Measurements from ENCODE around the gene VSTM2B. TPM values are rescaled to one million over a fixed set of nuclear protein-coding genes. Genes with fewer than 3 reads are reported as not detected.
A peak's percentile ranks its signal among the peaks of the same experiment; 100 is the strongest.

Gene VSTM2B
- total RNA-seq, 1 donor from 2014 or later, result not detected

DNA sequence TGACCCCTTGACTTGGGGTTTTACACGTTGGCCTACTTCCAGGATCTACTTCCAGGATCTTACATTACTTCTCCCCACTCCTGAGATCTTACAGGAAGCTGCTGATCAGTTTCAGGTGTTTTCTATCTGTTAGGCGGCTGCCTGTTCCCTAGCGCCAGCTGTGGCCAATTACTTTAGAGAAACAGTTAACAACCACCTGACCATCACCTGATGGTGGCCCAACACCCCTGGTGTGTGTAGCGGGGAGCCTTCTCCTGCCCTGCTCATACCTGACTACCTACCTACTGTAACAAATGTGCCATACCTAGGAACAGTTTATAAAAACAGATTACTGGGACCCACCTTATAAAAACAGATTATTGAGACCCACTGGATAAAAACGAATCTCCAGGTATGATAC is 77.5 kb downstream of the VSTM2B start:
- no peak overlapping the region for H3K9ac ChIP-seq (ENCODE audit: low read depth in 1 of 3, low read length in 3 of 3)
- H3K9me3 ChIP-seq (ENCODE audit: control insufficient read depth in 3 of 3, low read length in 3 of 3), result no peaks in the 10 kb centered on the region
- peaks cover 0 to 4% (median 3%) of the 10 kb centered on the region in 3 donors for H3K27me3 ChIP-seq (ENCODE audit: control insufficient read depth in 3 of 3, insufficient read depth in 3 of 3, low read length in 3 of 3)
- no peak overlapping the region for H3K27ac ChIP-seq (ENCODE audit: low read depth, low read length)
- H3K36me3 ChIP-seq (ENCODE audit: control insufficient read depth in 3 of 3, insufficient read depth in 3 of 3, low read length in 3 of 3), result no peaks in the 10 kb centered on the region
- H3K4me1 ChIP-seq (ENCODE audit: control insufficient read depth in 3 of 3, insufficient read depth in 3 of 3, low read length in 3 of 3), result peaks cover 14 to 20% (median 19%) of the 10 kb centered on the region in 3 donors
- H3K4me3 ChIP-seq (ENCODE audit: low read length in 3 of 3), result no peak overlapping the region

DNA sequence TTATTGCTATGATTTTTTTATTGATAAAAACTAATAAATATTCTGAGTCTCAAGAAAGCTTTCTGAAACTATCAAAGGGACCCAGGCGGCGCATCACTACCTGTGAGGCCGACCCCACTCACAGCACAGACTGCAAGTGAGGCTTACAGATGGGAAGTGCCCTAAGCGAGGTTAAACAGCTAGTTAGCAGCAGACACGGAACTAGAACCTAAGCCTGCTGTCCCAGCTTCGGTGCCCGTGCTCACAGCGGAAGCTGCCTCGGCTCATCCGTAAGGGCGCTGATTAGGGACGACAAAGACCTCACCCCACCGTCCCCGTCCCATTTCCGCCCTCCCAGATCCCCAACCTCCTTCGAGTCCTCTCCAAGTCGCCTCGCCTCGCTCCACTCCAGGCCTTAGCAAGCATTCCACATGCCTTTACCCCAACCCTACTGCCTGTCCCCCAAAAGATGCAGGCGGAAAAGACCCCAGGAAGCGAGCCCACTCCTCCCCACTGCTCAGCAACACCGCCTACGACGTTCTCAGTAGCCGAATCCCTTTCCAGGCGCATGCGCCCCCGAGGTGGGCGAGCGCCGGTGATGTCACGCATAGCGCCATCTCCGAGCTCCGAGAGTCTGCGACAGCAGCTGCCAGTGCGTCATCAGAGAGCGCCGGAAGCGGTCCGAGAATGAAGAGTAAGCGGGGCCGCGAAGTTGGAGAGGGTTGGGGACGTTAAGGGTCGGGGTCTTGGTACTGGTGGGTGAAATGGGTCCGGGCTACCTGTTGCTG is 80.0 kb downstream of the VSTM2B start, which contains the start of gene POP4:
Gene POP4 (plus strand): TSS at position 631 of the 767 bp plus-strand sequence. CDS start 36 bp downstream, at position 667.
- Histone ChIP-seq H3K36me3 (ENCODE audit: control insufficient read depth in 3 of 3, insufficient read depth in 3 of 3, low read length in 3 of 3) (peaks cover 13 to 16% (median 14%) of the 10 kb centered on the region in 3 donors), H3K4me3 (ENCODE audit: low read length in 3 of 3) (peak within 1 kb of the TSS; percentile 90 to 100 (median 100)), H3K9ac (ENCODE audit: low read depth in 1 of 3, low read length in 3 of 3) (peak within 1 kb of the TSS; percentile 93 to 100 (median 100))

DNA sequence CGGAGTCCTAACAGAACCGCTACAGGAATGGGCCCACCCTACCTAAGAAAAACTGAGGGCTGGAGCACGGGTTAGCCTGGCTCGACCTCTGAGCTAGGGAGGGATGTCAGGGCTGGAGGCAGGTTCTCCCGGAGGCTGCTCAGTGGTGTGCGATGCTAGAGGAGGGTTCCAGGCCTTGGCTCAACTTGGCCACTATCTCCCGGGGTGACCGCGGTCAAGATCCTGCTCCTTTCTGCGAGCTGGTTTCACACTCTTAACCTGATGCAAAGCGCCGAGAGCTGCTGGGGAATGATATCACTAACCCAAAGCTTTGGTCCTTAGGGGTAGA is 80.6 kb downstream of the VSTM2B start:
- peaks cover 18 to 19% (median 19%) of the 10 kb centered on the region in 3 donors for H3K36me3 ChIP-seq (ENCODE audit: control insufficient read depth in 3 of 3, insufficient read depth in 3 of 3, low read length in 3 of 3)

More for the DNA sequence above, 80.0 kb downstream of the VSTM2B start, which contains the start of gene POP4:
- Histone ChIP-seq H3K27me3 (ENCODE audit: control insufficient read depth in 3 of 3, insufficient read depth in 3 of 3, low read length in 3 of 3) (no peaks in the 10 kb centered on the region), H3K9me3 (ENCODE audit: control insufficient read depth in 3 of 3, low read length in 3 of 3) (no peaks in the 10 kb centered on the region), H3K27ac (ENCODE audit: low read depth, low read length) (peak within 1 kb of the TSS; percentile 89), H3K4me1 (ENCODE audit: control insufficient read depth in 3 of 3, insufficient read depth in 3 of 3, low read length in 3 of 3) (peaks cover 20 to 26% (median 24%) of the 10 kb centered on the region in 3 donors)

DNA sequence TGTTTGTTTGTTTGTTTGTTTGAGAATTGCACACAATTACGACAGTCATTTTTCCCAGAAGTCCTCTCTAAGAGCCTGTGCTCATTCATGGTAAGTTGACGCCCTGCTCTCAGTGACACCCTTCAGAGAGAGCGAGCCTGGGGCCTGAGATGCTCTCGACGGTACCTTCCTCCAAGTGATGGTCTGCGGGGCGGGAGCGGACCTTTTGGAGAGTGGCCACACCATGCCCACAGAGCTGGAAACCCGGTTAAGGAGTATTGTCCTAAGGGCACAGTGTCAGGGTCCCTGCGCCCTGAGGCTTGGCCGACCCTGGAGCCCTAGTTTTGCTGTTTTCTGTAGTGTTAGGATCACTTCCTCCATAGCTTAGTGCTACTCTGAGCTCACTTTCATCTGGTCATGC is 83.8 kb downstream of the VSTM2B start:
- Histone ChIP-seq H3K27me3 (ENCODE audit: control insufficient read depth in 3 of 3, insufficient read depth in 3 of 3, low read length in 3 of 3) (no peaks in the 10 kb centered on the region), H3K36me3 (ENCODE audit: control insufficient read depth in 3 of 3, insufficient read depth in 3 of 3, low read length in 3 of 3) (peaks cover 47 to 49% (median 48%) of the 10 kb centered on the region in 3 donors), H3K27ac (ENCODE audit: low read depth, low read length) (no peak overlapping the region), H3K9ac (ENCODE audit: low read depth in 1 of 3, low read length in 3 of 3) (peak overlapping the region in 1 of 3 donors; percentile 70), H3K4me1 (ENCODE audit: control insufficient read depth in 3 of 3, insufficient read depth in 3 of 3, low read length in 3 of 3) (peaks cover 22 to 26% (median 25%) of the 10 kb centered on the region in 3 donors), H3K9me3 (ENCODE audit: control insufficient read depth in 3 of 3, low read length in 3 of 3) (no peaks in the 10 kb centered on the region), H3K4me3 (ENCODE audit: low read length in 3 of 3) (no peak overlapping the region)

More for the DNA sequence above, 80.6 kb downstream of the VSTM2B start:
- peaks cover 22 to 26% (median 25%) of the 10 kb centered on the region in 3 donors for H3K4me1 ChIP-seq (ENCODE audit: control insufficient read depth in 3 of 3, insufficient read depth in 3 of 3, low read length in 3 of 3)
- no peaks in the 10 kb centered on the region for H3K9me3 ChIP-seq (ENCODE audit: control insufficient read depth in 3 of 3, low read length in 3 of 3)
- H3K27me3 ChIP-seq (ENCODE audit: control insufficient read depth in 3 of 3, insufficient read depth in 3 of 3, low read length in 3 of 3), result no peaks in the 10 kb centered on the region
- H3K9ac ChIP-seq (ENCODE audit: low read depth in 1 of 3, low read length in 3 of 3), result peak overlapping the region; percentile 93 to 100 (median 100)
- H3K27ac ChIP-seq (ENCODE audit: low read depth, low read length), result peak overlapping the region; percentile 89
- H3K4me3 ChIP-seq (ENCODE audit: low read length in 3 of 3), result peak overlapping the region; percentile 90 to 100 (median 100)

DNA sequence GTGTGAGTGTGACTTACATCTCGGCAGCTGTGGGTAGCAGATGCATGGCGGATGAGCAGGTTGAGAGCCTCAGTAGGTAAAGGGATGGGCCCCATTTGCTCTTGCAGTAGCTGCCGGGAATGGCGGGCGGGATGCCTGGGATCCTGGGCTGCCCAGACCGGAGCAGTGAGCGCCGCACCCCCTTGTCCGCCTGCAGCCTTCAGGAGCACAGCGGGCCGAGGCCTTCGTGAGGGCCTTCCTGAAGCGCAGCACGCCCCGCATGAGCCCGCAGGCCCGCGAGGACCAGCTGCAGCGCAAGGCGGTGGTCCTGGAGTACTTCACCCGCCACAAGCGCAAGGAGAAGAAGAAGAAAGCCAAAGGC is 84.4 kb downstream of the VSTM2B start:
- peak overlapping the region; percentile 3 for H3K27ac ChIP-seq (ENCODE audit: low read depth, low read length)
- peak overlapping the region in 1 of 3 donors; percentile 11 for H3K4me3 ChIP-seq (ENCODE audit: low read length in 3 of 3)
- H3K9ac ChIP-seq (ENCODE audit: low read depth in 1 of 3, low read length in 3 of 3), result peak overlapping the region; percentile 23 to 70 (median 54)
- peaks cover 50 to 52% (median 51%) of the 10 kb centered on the region in 3 donors for H3K36me3 ChIP-seq (ENCODE audit: control insufficient read depth in 3 of 3, insufficient read depth in 3 of 3, low read length in 3 of 3)
- H3K27me3 ChIP-seq (ENCODE audit: control insufficient read depth in 3 of 3, insufficient read depth in 3 of 3, low read length in 3 of 3), result no peaks in the 10 kb centered on the region
- no peaks in the 10 kb centered on the region for H3K9me3 ChIP-seq (ENCODE audit: control insufficient read depth in 3 of 3, low read length in 3 of 3)
- peaks cover 17 to 24% (median 23%) of the 10 kb centered on the region in 3 donors for H3K4me1 ChIP-seq (ENCODE audit: control insufficient read depth in 3 of 3, insufficient read depth in 3 of 3, low read length in 3 of 3)

DNA sequence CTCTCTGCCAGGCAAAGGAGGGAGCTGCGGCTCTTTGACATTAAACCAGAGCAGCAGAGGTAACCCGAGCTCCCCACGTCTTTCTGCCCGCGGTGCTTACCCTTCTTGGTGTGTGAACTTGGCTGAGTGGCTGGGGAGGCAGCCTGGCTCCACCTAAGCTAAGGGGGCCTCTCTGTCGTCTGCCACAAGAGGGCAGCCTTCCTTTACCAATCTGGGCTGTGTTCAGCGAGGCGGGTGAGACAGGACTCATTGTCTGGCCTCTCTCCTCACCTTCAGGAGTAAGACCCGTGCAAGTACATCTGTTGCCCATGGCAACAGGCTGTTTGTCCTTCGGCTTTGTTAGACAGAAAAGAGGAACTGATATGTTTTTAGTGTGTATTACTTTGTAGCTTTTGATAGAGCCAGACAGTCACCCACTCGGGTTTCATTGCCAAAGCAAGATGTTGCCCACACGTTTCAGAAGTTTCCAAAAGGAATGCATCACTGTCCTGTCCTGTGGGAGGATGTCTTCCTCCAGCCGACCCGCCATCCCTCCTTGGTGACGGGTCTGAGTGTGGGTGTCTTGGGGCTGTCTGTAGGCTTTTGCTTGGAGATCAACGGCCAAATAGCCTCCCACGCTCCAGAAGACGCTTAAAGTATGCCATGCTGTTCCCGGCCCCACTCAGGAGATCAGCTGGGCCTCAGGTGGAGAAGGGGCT is 84.9 kb downstream of the VSTM2B start:
- H3K9me3 ChIP-seq (ENCODE audit: control insufficient read depth in 3 of 3, low read length in 3 of 3), result no peaks in the 10 kb centered on the region
- peak overlapping the region; percentile 3 for H3K27ac ChIP-seq (ENCODE audit: low read depth, low read length)
- peak overlapping the region; percentile 23 to 70 (median 54) for H3K9ac ChIP-seq (ENCODE audit: low read depth in 1 of 3, low read length in 3 of 3)
- peaks cover 12 to 19% (median 19%) of the 10 kb centered on the region in 3 donors for H3K4me1 ChIP-seq (ENCODE audit: control insufficient read depth in 3 of 3, insufficient read depth in 3 of 3, low read length in 3 of 3)
- peak overlapping the region in 1 of 3 donors; percentile 11 for H3K4me3 ChIP-seq (ENCODE audit: low read length in 3 of 3)
- peaks cover 54 to 56% (median 55%) of the 10 kb centered on the region in 3 donors for H3K36me3 ChIP-seq (ENCODE audit: control insufficient read depth in 3 of 3, insufficient read depth in 3 of 3, low read length in 3 of 3)
- H3K27me3 ChIP-seq (ENCODE audit: control insufficient read depth in 3 of 3, insufficient read depth in 3 of 3, low read length in 3 of 3), result no peaks in the 10 kb centered on the region

DNA sequence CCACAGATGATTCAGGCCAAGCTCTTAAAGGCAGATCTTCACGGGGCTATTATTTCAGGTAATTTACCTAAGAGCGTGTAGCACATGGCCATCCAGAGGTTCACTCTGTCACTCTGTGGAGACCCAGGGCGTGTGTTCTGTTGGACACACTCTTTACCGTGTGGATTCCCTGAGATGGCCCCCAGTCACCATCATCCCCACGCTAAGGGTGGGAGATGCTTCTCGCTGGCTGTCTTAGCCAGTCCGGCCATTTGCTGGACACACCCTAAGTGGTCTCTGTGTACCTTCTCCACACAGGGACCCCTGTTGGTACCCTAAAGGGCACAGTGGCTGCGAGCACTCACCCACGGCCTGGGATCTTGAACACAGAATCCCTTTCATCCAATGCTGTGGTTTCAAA is 86.3 kb downstream of the VSTM2B start:
- Histone ChIP-seq H3K4me3 (ENCODE audit: low read length in 3 of 3) (no peak overlapping the region), H3K9ac (ENCODE audit: low read depth in 1 of 3, low read length in 3 of 3) (no peak overlapping the region), H3K36me3 (ENCODE audit: control insufficient read depth in 3 of 3, insufficient read depth in 3 of 3, low read length in 3 of 3) (peaks cover 65 to 69% (median 67%) of the 10 kb centered on the region in 3 donors), H3K27ac (ENCODE audit: low read depth, low read length) (no peak overlapping the region), H3K27me3 (ENCODE audit: control insufficient read depth in 3 of 3, insufficient read depth in 3 of 3, low read length in 3 of 3) (no peaks in the 10 kb centered on the region), H3K4me1 (ENCODE audit: control insufficient read depth in 3 of 3, insufficient read depth in 3 of 3, low read length in 3 of 3) (peaks cover 4 to 12% (median 7%) of the 10 kb centered on the region in 3 donors), H3K9me3 (ENCODE audit: control insufficient read depth in 3 of 3, low read length in 3 of 3) (no peaks in the 10 kb centered on the region)

DNA sequence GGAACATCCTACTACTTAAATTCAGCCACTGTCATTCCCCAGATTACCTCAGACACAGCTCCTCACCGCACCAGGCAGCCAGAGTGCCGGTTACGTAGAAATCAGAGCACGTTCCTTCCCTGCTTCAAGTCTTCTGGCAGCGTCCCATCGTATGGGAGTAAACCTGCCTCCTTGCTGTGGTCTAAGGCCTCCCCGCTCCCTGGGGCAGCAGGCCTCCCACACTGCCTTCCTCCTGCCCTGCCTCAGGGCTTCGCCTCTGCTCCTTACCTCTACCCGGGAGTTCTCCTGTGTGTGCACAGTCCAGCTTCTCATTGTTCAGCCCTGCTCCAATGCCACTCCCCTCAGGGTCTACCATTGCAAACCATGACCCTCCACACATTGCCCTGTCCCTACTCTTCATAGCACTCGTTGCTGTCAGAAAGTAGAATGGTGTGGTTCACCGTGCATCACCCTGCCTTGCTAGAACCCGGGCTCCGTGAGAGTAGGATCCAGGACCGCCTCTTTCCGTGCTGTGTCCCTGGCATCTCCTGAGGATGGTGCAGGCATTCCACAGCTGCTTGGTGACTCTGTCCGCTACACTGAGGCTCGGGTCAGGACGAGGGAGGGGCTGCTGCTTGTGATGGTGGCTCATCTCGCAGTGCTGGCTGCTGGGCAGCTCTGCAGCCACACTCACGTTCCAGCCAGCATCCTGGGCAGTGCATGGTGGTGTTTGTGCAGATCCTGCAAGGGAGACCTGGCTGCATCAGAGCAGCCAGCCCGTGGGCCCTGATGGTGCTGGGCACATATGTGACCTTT is 87.2 kb downstream of the VSTM2B start:
- H3K36me3 ChIP-seq (ENCODE audit: control insufficient read depth in 3 of 3, insufficient read depth in 3 of 3, low read length in 3 of 3), result peaks cover 65 to 69% (median 67%) of the 10 kb centered on the region in 3 donors

DNA sequence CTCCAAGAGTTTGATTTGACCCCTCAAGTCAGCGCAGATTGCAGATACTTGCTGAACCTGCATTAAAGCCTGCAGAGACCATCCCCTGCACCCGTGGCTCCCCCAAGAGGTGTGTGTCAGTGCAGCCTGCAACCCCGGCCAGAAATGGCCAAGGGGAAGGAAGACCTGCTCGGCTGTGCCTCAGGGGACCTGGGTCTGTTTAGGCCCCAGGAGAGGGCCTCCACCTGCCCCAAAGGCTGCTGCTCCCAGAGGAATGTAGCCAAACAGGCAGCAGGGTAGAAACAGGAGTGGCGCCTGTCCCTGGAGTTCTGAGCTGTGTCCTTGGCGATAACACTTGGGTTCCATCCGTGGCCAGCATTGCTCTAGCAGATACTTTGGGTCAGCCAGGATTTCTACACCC is 88.3 kb downstream of the VSTM2B start:
- no peak overlapping the region for H3K4me3 ChIP-seq (ENCODE audit: low read length in 3 of 3)
- peaks cover 0 to 3% (median 0%) of the 10 kb centered on the region in 3 donors for H3K27me3 ChIP-seq (ENCODE audit: control insufficient read depth in 3 of 3, insufficient read depth in 3 of 3, low read length in 3 of 3)
- peaks cover 3 to 12% (median 6%) of the 10 kb centered on the region in 3 donors for H3K4me1 ChIP-seq (ENCODE audit: control insufficient read depth in 3 of 3, insufficient read depth in 3 of 3, low read length in 3 of 3)
- no peak overlapping the region for H3K27ac ChIP-seq (ENCODE audit: low read depth, low read length)
- no peaks in the 10 kb centered on the region for H3K9me3 ChIP-seq (ENCODE audit: control insufficient read depth in 3 of 3, low read length in 3 of 3)
- H3K36me3 ChIP-seq (ENCODE audit: control insufficient read depth in 3 of 3, insufficient read depth in 3 of 3, low read length in 3 of 3), result peaks cover 59 to 63% (median 61%) of the 10 kb centered on the region in 3 donors
- H3K9ac ChIP-seq (ENCODE audit: low read depth in 1 of 3, low read length in 3 of 3), result no peak overlapping the region

More for the DNA sequence above, 87.2 kb downstream of the VSTM2B start:
- Histone ChIP-seq H3K9me3 (ENCODE audit: control insufficient read depth in 3 of 3, low read length in 3 of 3) (no peaks in the 10 kb centered on the region), H3K9ac (ENCODE audit: low read depth in 1 of 3, low read length in 3 of 3) (no peak overlapping the region), H3K27me3 (ENCODE audit: control insufficient read depth in 3 of 3, insufficient read depth in 3 of 3, low read length in 3 of 3) (no peaks in the 10 kb centered on the region), H3K4me1 (ENCODE audit: control insufficient read depth in 3 of 3, insufficient read depth in 3 of 3, low read length in 3 of 3) (peaks cover 3 to 12% (median 6%) of the 10 kb centered on the region in 3 donors), H3K4me3 (ENCODE audit: low read length in 3 of 3) (no peak overlapping the region), H3K27ac (ENCODE audit: low read depth, low read length) (no peak overlapping the region)
